MM.1S (cell line): ENCODE data around the gene TTYH1.

Experiments
- CTCF ChIP-seq: fragments of 300-600 bp; sonication (generic); IDR thresholded peaks from 2 replicates; pipeline ENCODE4 v1.5.1; 2016; ENCODE audit warnings: antibody characterized with exemption, low read length, mixed read lengths
- EZH2phosphoT487 ChIP-seq: fragments of 300-600 bp; sonication (generic); IDR thresholded peaks from 2 replicates; pipeline ENCODE4 v1.6.1; 2018; ENCODE audit warnings: antibody characterized with exemption, low read length

- no peak for TF ChIP-seq CTCF
- TF ChIP-seq EZH2phosphoT487, result no peak
Observed at GRCh38 chr19:54420068-54420382, 4.8 kb downstream of the TTYH1 start.
